ENCODE data around the gene PIK3CD.
"Not testable (repeated sequence)": the region's sequence is repeated elsewhere in the genome, so short reads cannot be mapped to it uniquely, and the experiment has no call there.

Gene PIK3CD

DNA sequence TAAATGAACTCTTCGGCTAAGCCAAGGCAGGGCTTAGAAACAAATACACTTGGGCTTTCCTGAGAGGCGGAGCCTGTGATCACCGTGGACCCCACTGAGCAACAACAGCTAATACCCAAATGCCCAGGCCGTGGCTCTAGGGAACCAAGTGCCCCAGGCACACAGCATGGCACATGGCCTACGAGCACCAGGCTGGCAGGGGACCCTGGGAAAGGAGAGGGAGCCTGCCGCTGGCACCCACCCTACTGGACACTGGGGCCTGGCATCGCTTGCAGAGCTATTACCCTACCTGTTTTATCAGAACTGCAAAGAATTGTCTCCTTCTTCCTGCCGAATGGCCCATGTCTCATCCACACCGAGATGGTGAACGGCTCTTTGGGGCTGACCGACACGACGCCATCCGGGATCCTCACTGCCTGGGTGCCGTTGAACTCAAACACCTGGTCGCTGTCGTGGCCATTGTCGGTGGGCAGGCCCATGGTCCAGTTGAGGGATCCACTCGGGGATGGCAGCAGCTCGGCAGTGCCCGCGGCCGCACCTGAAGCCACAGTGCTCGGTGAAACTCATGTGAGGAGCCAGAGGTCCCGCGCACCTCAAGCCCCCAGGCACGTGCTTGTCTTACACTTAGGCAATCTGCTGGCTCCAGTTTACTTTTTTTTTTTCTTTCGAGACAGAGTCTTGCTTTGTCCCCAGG, 92.7 kb downstream of the PIK3CD start:
- DNase-seq = no peak

DNA sequence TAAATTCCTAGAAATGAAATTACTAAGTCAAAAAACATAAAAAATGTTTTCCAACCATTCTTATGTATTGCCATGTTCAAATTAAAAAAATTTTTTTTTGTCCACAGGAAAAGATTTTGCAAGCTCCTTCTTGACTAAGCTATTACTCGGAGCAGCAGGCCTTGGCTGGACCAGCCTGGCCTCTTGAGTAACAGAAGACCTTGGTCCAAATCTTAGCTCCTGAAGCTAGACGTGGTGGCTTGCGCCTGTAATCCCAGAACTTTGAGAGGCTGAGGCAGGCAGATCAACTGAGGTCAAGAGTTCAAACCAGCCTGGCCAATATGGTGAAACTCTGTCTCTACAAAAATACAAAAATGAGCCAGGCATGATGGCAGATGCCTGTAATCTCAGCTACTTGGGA, 94.7 kb downstream of the PIK3CD start:
- no peak for DNase-seq

DNA sequence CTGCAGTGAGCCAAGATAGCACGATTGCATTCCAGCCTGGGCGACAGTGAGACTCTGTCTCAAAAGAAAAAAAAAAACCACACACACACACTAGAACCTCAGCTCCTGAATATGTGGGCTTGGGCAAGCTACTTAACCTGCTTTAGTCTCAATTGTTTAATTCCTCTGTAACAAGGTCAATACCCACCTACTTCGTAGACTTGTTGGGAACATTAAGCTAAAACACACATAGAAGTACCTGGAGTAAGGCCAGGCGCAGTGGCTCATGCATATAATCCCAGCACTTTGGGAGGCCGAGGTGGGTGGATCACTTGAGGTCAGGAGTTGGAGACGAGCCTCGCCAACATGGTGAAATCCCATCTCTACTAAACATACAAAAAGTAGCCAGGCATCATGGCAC, 95.1 kb downstream of the PIK3CD start:
- DNase-seq = no peak

DNA sequence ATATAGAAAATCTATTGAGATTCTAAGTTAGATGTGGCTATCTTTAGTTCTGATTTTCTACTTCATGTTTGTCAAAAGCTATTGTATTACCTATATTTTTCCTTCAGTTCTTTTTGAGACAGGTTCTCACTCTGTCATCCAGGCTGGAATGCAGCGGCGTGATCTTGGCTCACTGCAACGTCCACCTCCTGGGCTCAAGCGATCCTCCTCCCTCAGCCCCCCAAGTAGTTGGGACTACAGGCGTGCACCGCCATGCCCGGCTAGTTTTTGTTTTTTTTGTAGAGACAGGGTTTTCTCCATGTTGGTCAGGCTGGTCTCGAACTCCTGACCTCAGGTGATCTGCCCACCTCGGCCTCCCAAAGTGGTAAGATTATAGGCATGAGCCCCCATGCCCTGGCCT, 96.9 kb downstream of the PIK3CD start:
- not testable (repeated sequence) for DNase-seq

DNA sequence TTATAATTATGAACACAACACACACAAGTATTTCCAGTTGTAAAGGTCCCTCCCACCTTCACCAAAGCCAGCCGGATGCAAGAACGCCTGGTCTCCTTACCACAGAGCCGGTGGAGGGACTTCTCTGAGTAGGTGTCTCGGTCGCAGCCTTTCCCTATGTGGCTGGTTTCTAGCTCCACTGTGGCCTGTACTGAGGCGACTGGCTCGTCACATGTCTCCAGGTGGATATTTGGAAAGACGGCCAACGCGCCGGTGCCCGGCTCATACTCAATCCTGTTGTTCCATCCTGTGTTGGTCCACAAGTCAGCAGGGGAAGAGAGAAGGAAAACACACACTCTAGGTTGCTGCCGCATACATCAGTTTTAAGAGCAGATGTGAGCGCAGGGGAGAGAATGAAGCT, 97.8 kb downstream of the PIK3CD start:
- DNase-seq = no peak

DNA sequence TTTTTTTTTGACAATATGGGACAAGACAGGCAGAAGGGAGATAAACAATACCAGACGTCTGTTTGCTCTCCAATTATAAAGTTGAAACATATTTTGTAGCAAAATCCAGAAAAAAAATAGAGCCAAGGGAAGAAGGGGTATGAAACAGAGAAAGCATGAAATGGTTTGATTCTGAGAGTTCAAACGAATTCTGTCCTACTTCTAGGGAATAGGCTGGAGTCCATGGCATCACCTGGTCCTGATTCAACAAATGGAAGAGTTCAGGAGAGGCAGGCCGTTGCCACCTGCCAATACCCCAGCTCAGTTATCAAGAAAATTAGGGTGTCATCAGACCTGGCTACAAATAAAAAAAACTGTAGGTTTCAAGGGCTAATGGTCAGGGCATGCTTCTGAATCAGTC, 100.4 kb downstream of the PIK3CD start:
- no peak for DNase-seq

DNA sequence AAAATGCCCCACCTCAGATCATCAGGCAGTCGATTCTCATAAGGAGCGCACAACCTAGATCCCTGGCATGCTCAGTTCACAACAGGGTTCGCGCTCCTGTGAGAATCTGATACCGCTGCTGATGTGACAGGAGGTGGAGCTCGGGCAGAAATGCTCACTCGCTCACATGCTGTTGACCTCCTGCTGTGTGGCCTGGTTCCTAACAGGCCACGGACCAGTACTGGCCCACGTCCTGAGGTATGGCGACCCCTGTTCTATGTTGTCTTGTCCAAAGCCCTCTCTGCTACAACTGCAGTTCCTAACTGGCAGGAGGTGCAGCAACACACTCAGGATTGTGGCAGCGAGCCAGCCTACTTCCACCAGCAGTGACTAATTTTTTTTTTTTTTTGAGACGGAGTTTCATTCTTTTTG, 101.6 kb downstream of the PIK3CD start:
- DNase-seq = no peak

DNA sequence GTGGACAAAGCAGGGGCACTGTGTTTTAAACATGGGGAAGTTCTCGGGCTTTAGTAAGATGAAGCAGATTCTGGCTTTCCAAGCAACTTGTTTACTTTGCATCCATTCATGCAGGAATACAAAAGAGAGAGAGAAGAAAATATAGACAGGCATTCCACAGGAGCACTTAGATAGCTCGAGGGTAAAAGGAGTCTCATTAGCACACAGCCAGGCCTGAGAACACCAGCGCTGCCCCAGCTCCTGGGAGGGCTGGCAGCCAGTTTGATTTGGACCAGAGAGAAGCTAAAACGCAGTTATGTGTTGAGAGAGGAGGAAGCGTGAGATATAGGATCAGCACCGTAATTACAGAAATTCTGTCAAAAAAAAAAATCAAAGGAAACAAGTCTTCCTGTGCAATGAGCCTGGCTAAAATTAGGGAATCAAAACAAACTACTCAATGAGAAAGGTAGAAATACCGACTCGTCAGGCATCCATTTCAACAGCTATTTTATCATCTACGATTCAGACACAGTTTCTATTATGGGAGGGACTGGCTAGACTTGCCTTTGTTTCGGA, 104.0 kb downstream of the PIK3CD start:
- DNase-seq = no peak

DNA sequence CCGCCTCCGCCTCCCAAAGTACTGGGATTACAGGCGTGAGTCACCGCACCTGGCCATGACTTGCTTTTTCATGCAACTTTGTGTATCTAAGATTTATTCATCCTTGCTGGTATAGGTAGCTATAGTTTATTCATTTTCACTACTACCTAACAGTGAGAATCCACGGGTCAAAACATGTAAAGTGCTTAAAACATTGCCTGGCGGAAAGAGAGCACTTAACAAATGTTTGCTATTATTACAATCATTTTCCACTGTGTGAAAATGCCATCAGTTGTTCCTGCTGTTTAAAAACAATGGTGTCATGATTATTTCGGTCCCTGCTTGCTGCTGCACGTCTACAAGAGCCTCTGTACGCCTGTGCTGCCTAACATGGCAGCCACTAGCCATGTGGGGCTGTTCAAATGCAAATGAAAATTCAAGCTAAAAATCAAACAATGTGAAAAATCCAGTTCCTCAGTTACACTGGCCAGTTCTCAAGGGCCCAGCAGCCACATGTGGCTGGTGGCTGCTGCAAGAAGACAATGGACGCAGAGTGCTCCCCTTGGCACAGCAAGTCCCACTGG, 107.1 kb downstream of the PIK3CD start:
- DNase-seq = no peak

DNA sequence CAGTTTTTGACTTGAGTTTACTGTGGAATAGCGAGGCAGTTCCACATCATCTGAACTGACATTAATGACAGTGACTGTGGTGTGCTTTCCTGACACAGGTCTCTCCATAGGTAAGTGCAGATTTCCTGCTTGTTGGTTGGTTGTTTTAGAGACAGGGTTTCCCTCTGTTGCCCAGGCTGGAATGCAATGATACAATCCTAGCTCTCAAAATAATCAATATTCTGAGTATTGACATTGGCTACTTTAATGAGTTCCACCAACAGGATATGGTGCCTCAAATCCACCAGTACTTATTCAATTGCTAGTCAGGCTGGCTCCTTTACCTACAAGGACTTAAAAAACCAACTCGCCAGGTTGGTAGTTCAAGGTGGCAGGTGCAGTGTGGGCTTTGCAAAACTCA, 108.4 kb downstream of the PIK3CD start:
- DNase-seq = no peak

DNA sequence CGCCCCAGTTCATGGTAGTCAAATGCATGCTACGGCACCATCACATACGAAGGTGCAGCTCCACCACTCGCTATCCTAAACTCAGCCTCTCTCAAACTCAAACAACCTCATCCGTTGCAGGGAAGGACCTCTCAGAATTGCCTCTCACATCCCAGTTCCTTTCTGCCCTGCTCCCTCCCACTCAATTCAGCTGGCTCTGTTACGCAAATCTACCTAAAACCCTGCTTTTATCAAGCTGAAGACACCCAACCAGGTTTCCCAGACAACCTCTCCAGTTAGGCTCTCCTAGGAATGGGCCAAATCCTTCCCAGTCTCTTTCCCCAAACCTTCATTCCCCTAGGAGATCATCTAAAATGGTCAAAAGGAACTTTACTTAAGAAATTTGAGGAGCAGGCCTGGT, 109.3 kb downstream of the PIK3CD start:
- DNase-seq = no peak

DNA sequence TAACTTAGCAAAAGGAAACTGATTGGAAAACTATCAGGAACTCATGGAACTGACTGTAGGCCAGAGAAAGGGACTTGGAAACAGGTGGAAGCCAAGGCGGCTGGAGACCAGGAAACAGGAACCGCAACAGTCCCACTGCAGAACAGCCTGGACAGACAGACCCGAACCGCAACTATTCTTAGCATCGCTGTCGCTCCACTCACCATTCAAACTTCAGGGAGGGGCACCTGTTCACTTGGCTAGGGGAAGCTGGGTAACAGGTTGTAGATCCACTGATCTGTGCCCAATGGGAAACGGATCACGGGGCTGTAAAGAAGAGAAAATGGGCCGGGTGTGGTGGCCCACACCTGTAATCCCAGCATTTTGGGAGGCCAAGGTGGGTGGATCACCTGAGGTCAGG, 110.3 kb downstream of the PIK3CD start:
- no peak for DNase-seq

DNA sequence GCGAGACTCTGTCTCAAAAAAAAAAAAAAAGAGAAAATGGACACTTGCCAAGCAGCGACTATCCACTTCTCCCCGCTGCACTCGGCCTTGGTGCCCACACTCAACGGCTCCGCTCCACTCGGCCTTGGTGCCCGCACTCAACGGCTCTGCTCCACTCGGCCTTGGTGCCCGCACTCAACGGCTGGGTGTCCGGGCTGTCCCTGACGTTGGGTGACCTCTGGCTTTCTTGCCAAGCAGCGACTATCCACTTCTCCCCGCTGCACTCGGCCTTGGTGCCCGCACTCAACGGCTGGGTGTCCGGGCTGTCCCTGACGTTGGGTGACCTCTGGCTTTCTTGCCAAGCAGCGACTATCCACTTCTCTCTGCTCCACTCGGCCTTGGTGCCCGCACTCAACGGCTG, 110.9 kb downstream of the PIK3CD start:
- DNase-seq = not testable (repeated sequence)

DNA sequence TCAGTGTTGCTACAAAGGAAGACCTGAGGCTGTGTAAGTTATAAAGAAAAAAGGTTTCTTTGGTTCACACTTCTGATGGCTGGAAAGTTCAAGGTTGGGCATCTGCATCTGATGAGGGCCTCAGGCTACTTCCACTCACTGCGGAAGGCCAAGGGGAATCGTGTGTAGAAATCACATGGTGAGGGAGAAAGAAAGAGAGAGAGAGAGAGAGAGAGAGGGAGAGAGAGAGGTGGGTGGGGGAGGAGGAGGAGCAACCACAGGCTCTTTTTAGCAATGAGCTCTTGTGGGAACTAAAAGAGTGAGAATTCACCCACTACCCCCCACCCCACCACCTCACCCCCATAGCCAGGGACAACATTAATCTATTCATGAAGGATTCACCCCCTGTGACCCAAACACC, 112.4 kb downstream of the PIK3CD start:
- DNase-seq = no peak

DNA sequence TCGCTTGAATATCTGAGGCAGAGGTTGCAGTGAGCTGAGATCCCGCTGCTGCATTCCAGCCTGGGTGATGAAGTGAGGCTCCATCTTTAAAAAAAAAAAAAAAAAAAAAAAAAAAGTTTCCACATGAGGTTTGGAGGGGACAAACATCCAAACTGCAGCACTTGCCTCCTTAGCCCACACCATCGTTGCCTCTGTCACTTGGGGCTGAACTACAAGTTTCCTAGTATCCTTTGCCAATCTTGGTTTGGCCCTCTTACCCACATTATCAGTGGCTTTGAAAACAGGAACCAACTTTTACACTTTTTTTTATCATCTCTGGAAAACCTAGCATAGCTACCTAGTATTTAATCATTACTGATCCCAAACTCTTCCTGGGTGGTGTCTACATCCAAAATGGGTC, 113.0 kb downstream of the PIK3CD start:
- DNase-seq = no peak

DNA sequence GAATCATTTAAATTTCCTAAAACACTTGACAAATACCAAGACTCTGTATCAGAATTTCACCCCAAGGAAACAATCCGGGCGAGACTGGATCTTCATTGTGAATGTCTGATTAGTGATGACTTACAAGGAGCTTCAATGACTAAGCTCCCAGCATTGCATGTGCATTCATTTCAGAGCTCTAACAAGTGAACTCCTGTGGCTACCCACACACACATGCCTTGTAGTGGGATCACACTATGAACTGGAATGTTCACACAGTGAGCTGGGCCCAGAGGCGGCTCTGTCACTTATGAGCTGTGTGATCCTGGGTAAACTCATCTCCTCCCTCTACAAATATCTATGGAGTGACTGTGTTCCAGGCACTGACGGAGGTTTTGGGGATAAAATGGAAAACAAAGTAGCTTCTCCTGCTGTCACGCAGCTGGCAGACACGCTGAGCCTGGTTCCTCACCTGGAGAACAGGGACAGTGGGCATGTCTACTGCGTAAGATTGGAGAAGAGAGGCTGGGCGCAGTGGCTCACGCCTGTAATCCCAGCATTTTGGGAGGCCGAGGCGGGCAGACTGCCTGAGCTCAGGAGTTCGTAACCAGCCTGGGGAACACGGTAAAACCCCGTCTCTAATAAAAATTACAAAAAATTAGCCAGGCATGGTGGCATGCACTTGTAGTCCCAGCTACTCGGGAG, 115.4 kb downstream of the PIK3CD start:
- no peak for DNase-seq

DNA sequence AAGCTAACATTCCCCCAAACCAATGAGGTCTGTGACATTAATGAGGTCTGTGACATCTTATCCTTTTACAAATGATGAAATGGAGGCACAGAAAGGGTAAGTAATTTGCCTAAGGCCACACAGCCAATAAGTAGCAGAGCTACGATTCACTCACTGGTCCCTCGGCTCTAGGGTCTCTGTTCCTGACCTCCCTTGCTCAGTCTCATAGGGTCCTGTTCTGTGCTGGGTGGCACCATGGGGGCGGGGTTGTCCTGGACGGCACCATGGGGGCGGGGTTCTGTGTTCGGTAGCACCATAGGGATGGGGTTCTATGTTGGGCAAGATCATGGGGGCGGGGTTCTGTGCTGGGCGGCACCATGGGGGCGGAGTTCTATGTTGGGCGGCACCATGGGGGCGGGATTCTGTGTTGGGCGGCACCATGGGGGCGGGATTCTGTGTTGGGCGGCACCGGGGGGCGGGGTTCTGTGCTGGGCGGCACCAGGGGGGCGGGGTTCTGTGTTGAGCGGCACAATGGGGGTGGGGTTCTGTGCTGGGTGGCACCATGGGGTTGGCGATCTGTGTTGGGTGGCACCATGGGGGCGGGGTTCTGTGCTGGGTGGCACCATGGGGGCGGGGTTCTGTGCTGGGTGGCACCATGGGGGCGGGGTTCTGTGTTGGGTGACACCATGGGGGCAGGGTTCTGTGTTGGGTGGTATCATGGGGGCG, 116.6 kb downstream of the PIK3CD start:
- no peak for DNase-seq

DNA sequence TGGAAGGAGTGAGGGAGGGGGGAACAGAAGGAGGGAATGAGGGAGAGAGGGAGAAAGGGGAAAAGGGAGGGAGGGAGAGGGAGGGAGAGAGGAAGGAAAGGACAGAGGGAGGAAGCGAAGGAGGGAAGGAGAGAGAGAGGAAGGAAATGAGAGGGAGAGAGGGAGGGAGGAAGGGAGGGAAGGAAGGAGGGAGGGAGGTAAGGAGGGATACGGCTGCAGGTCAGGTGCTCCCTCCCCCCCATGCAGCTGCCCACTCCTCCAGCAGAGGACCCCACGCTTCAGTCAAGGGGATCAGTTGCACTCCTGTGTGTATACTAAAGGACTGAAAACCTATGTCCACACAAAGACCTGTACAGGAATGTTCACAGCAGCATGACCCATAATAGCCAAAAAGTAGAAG, 117.5 kb downstream of the PIK3CD start:
- no peak for DNase-seq

DNA sequence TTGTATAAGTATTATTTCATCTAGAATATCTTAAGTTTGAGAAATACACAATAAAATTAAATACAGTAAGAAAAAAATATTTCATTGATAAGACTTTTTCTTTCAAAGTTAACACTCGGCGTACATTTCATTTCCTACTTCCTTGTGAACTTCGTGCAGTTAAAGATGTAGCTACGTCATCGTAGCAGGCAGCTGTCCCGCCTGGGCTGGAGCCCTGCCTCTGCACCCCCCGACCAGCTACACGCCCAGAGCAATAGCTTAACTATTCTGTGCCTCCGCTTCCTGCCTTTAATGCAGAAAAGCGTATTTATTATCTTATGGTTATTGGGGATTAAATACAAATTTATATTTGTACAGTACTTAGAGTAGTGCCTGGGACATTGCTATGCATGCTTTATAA, 118.8 kb downstream of the PIK3CD start:
- DNase-seq = no peak

DNA sequence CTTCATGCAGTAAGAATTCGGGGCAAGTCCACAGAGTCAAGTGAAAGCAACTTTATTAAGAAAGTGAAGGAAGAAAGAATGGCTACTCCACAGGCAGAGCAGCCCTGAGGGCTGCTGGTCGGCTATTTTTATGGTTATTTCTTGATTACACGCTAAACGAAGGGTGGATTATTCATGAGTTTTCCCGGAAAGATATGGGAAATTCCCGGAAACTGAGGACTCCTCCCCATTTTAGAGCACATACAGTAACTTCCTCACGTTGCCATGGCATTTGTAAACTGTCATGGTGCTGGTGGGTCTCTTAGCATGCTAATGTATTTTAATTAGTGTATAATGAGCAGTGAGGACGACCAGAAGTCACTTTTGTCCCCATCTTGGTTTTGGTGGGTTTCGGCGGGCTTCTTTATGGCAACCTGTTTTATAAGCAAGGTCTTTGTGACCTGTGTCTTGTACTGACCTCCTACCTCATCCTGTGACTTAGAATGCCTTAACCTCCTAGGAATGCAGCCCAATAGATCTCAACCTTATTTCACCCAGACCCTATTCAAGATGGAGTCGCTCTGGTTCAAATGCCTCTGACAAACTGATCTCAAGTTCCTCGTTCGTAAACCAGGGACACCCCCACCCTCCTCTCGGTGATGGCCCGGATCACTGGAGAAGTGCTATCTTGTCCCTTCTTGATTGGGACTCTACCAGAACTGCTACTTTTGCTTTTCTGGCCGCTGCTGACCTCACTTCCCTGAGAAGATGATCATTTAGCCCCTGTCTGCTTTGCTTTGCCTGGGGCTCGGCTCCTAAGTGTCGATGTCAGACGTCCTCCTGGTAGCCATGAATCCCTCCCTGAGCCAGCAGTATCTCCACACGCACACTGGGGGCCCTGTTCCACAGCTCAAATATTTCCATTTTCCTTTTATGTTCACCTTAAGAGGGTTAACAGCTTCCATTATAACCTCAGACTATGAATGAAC, 123.5 kb downstream of the PIK3CD start:
- DNase-seq = no peak

DNA sequence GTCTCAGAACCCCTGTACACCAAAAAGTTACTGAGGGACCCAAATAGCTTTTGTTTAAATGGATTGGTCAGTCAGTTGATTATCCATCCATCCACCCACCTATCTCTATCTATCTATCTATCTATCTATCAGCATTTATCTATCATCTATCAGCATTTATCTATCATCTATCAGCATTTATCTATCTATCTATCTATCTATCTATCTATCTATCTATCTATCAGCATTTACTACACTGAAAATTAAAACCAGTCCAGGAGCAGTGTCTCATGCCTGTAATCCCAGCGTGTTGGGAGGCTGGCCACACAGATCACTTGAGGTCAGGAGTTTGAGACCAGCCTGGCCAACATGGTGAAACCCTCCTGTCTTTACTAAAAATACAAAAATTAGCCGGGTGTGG, 125.2 kb downstream of the PIK3CD start:
- no peak for DNase-seq

All from NCI-H2081 treated with DMSO at 0.1 percent for 48 hours (cell line).